ENCODE results near the gene LRP8.

LRP8 gene

DNA sequence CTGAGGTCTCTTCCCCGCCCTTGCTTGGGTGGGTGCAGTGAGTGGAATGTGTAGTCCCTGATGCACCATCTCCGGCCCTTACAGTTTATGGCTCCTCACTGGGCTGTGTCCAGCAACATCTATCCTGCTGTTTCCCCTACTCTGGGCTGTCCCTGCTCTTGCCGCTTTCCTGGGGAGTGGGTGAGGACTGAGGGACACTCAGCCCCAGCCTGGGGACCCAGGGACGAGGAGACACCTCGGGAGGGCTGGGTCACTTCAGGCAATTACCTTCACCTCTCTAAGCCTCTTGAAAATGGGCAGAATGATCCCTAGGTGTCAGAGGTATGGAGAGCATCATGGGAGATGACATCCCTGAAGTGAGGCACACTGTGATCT lies 13.6 kb upstream of the LRP8 start:
- DNase-seq (ENCODE audit: low read depth) = no peak
- no peak for TF ChIP-seq CTCF (IDR thresholded peaks at IDR 0.05; ENCODE audit: low read depth, low read length, missing control alignments)
- H3K4me3 ChIP-seq (ENCODE audit: low read depth, low read length) = no peak overlapping the region
- in situ Hi-C loops (cut with HindIII; ENCODE audit: low sequenced_read_pairs) = loop anchor here (5.0 kb wide), 2 partner anchors 41 to 44 kb away; no protein-coding TSS in a partner anchor

DNA sequence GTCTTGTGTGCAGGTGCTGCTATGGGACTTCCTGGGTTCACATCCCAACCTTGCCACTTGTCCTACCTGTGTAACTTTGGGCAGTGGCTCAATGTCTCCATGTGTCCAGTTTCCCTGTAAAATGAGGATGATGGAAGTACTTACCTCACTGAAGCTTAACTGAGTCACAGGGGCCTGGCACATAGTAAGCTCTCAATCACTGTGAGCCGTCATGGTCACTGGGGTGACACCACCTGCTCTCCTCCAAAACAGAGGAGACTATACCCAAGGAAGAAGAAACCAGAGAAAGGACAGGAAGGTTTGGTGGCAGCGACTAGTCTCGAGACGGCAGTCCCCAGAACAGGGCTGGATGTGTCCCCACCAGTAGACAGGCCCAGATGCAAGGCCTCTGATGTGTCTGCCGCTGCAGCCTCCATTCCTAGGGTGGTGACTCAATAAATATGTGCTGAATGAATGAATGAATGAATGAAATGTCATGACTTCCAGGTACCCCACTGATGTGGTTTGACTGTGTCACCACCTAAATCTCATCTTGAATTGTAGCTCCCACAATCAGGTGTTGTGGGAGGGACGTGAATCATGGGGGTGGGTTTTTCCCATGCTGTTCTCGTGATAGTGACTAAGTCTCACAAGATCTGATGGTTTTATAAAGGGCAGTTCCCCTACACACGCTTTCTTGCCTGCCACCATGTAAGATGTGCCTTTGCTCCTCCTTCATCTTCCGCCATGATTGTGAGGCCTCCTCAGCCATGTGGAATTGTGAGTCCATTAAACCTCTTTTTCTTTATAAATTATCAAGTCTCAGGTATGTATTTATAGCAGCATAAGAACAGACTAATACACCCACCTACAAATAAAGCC lies 13.0 kb upstream of the LRP8 start:
- TF ChIP-seq CTCF (IDR thresholded peaks at IDR 0.05; ENCODE audit: low read depth, low read length, missing control alignments) = no peak
- no peak overlapping the region for H3K4me3 ChIP-seq (ENCODE audit: low read depth, low read length)
- no peak for DNase-seq (ENCODE audit: low read depth)
- in situ Hi-C loops (cut with HindIII; ENCODE audit: low sequenced_read_pairs) = loop anchor here (5.0 kb wide), 2 partner anchors 41 to 44 kb away; no protein-coding TSS in a partner anchor

DNA sequence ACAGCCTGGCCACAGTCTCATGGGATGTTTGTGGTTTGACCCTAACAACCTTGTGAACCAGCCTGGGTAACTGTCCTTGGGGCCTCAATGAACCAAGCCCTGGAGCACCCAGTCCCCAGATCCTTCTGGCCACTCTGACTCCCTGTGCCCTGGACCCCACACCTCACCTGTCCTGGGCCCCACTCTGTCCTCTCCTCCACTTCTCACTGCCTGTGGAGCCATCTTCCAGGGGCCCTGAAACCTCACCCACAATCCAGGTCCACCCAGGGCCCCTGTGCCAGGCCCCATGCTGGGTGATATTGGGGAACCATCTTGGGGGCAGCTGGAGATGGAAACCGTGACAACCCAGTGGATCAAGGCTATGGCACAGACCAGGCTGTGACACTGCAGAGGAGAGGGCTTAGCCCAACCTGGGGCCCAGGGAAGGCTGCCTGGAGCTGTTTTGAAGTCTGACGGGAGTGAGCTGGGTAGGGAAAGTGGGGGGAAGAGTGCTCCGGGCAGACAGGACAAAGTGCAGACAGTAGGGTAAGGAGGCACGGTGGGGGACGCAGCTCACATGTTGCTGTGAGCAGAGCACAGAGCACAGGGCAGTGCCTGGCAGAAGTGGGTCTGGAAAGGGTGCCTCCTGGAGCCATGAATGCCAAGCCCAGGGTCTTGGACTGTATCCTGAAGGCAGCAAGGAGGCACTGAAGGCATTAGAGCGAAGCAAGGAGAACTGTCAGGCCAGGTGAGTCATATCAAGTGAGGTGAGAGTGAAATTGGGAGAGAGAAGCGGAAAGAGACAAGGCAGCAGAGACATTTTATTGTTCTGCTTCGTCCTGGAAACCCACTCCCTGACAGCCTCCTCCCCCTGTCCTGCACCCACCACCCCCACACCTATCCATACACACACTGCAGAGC lies 12.1 kb upstream of the LRP8 start:
- in situ Hi-C loops (cut with HindIII; ENCODE audit: low sequenced_read_pairs) = loop anchor here (5.0 kb wide), 2 partner anchors 42 to 43 kb away; no protein-coding TSS in a partner anchor
- TF ChIP-seq CTCF (IDR thresholded peaks at IDR 0.05; ENCODE audit: low read depth, low read length, missing control alignments) = no peak
- H3K4me3 ChIP-seq (ENCODE audit: low read depth, low read length) = no peak overlapping the region
- DNase-seq (ENCODE audit: low read depth) = no peak

GRCh38 chr1:53338423-53338822 lies 10.6 kb upstream of the LRP8 start:
- H3K4me3 ChIP-seq (ENCODE audit: low read depth, low read length) = no peak overlapping the region
- in situ Hi-C loops (cut with HindIII; ENCODE audit: low sequenced_read_pairs) = no loop called here
- TF ChIP-seq CTCF (IDR thresholded peaks at IDR 0.05; ENCODE audit: low read depth, low read length, missing control alignments) = no peak
- DNase-seq (ENCODE audit: low read depth) = no peak

- TF ChIP-seq CTCF (IDR thresholded peaks at IDR 0.05; ENCODE audit: low read depth, low read length, missing control alignments) = no peak
- H3K4me3 ChIP-seq (ENCODE audit: low read depth, low read length) = no peak overlapping the region
- in situ Hi-C loops (cut with HindIII; ENCODE audit: low sequenced_read_pairs) = no loop called here
- DNase-seq (ENCODE audit: low read depth) = no peak
Observed at GRCh38 chr1:53337499-53337898, 9.6 kb upstream of the LRP8 start.

DNA sequence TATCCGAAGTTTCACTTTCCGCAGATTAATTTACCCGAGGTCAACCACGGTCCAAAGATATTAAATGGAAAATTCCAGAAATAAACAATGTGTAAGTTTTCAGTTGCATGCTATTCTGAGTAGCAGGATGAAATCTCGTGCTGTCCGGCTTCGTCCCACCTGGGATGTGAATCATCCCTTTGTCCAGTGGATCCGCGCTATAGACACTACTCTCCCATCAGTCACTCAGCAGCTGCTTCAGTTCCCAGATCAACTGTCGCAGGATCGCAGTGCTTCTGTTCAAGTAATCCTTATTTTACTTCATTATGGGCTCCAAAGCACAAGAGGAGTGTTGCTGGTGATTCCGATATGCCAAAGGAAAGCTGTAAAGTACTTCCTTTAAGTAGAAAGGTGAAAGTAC lies 8.3 kb upstream of the LRP8 start:
- in situ Hi-C loops (cut with HindIII; ENCODE audit: low sequenced_read_pairs) = no loop called here

More for the DNA sequence above, 8.3 kb upstream of the LRP8 start:
- DNase-seq (ENCODE audit: low read depth) = no peak
- H3K4me3 ChIP-seq (ENCODE audit: low read depth, low read length) = no peak overlapping the region
- no peak for TF ChIP-seq CTCF (IDR thresholded peaks at IDR 0.05; ENCODE audit: low read depth, low read length, missing control alignments)

Data from astrocyte of the cerebellum (primary cell).